ENCODE measurements around the gene UBALD2.

GRCh38 chr17:76296889-76297288, 31.7 kb downstream of the UBALD2 start:
- TF ChIP-seq POLR2AphosphoS5 (IDR thresholded peaks at IDR 0.05; ENCODE audit: insufficient read depth, low read depth, low read length), result no peak
- TF ChIP-seq, protein P1, sequence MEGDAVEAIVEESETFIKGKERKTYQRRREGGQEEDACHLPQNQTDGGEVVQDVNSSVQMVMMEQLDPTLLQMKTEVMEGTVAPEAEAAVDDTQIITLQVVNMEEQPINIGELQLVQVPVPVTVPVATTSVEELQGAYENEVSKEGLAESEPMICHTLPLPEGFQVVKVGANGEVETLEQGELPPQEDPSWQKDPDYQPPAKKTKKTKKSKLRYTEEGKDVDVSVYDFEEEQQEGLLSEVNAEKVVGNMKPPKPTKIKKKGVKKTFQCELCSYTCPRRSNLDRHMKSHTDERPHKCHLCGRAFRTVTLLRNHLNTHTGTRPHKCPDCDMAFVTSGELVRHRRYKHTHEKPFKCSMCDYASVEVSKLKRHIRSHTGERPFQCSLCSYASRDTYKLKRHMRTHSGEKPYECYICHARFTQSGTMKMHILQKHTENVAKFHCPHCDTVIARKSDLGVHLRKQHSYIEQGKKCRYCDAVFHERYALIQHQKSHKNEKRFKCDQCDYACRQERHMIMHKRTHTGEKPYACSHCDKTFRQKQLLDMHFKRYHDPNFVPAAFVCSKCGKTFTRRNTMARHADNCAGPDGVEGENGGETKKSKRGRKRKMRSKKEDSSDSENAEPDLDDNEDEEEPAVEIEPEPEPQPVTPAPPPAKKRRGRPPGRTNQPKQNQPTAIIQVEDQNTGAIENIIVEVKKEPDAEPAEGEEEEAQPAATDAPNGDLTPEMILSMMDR (IDR thresholded peaks at IDR 0.05; ENCODE audit: extremely low read depth in 1 of 2, insufficient read depth in 1 of 2, low read depth in 1 of 2, low read length in 2 of 2), result no peak
- no peak for TF ChIP-seq EZH2 (IDR thresholded peaks at IDR 0.05; ENCODE audit: borderline replicate concordance, low read depth, low read length, severe bottlenecking)
- TF ChIP-seq POLR2A (IDR thresholded peaks at IDR 0.05; ENCODE audit: low read depth, low read length), result no peak
- TF ChIP-seq JUN (IDR thresholded peaks at IDR 0.05; ENCODE audit: borderline replicate concordance, insufficient read depth, insufficient read length, low read depth), result no peak
- TF ChIP-seq FOS (IDR thresholded peaks at IDR 0.05; ENCODE audit: borderline replicate concordance, insufficient read depth, low read length), result no peak
- no peak for TF ChIP-seq MYC (IDR thresholded peaks at IDR 0.05; ENCODE audit: low read depth, low read length)
- TF ChIP-seq MAX (IDR thresholded peaks at IDR 0.05; ENCODE audit: insufficient read depth, insufficient read length), result no peak
- TF ChIP-seq GATA2 (IDR thresholded peaks at IDR 0.05; ENCODE audit: insufficient read depth, insufficient read length, low read depth, low read length), result no peak

Measured in endothelial cell of umbilical vein (primary cell).